Caco-2 (cell line): ENCODE results near the gene PRDM8. TPM values are rescaled to one million over a fixed set of nuclear protein-coding genes. Genes with fewer than 3 reads are reported as not detected.

Experiments used
- BruUV-seq: library from RNA; stranded (reverse); fragments of 400-500 nt; replicated peaks from 2 replicates; lab custom pipeline; 2021; lab: Mats Ljungman, UMichigan
- CTCF ChIA-PET: fragments of 300-600 bp; sonication (Branson Sonifier 250); formaldehyde crosslinking; loops from one replicate; lab custom pipeline; 2022; ENCODE audit warnings: antibody characterized with exemption; lab: Charles Lee
- POLR2A ChIA-PET: fragments of 300-600 bp; sonication (Branson Sonifier 250); formaldehyde crosslinking; loops from one replicate; lab custom pipeline; 2022; ENCODE audit warnings: antibody characterized with exemption; lab: Charles Lee
- DNase-seq, 2 experiments: peaks; one replicate each; pipeline versions ENCODE4 v3.0.0 to v3.0.0-alpha.2; 2020 to 2022
- H3K27me3 ChIP-seq: replicated peaks from 2 replicates; pipeline ENCODE4 v1.6.0; 2011; ENCODE audit warnings: low read length; ENCODE audit not compliant: control insufficient read depth, insufficient read depth
- H3K36me3 ChIP-seq: 2 replicates; pipeline ENCODE4 v1.5.1; 2011; ENCODE audit warnings: low read length; ENCODE audit not compliant: control insufficient read depth, insufficient read depth
- H3K4me1 ChIP-seq: fragments of 250-450 bp; sonication (Bioruptor Pico); 2 replicates; pipeline ENCODE4 v1.5.1; 2020; ENCODE audit warnings: mild to moderate bottlenecking
- H3K4me3 ChIP-seq: 2 replicates; pipeline ENCODE4 v1.5.1; 2011; ENCODE audit warnings: low read depth, mild to moderate bottlenecking, control low read depth, low read length
- H3K9me3 ChIP-seq: fragments of 250-450 bp; sonication (Bioruptor Pico); 2 replicates; pipeline ENCODE4 v1.5.1; 2020; ENCODE audit warnings: mild to moderate bottlenecking, moderate library complexity
- H3K27ac Mint-ChIP-seq: one replicate; pipeline ENCODE4 v1.8.0; 2022; ENCODE audit warnings: mixed read lengths; ENCODE audit not compliant: unreplicated experiment
- H3K27me3 Mint-ChIP-seq: one replicate; pipeline ENCODE4 v1.8.0; 2022; ENCODE audit warnings: mixed read lengths; ENCODE audit not compliant: insufficient read depth, unreplicated experiment
- H3K36me3 Mint-ChIP-seq: one replicate; pipeline ENCODE4 v1.8.0; 2022; ENCODE audit warnings: mild to moderate bottlenecking, mixed read lengths; ENCODE audit not compliant: insufficient read depth, unreplicated experiment
- H3K4me1 Mint-ChIP-seq: one replicate; pipeline ENCODE4 v1.8.0; 2022; ENCODE audit warnings: low read depth, mixed read lengths; ENCODE audit not compliant: unreplicated experiment
- H3K4me3 Mint-ChIP-seq: one replicate; pipeline ENCODE4 v1.8.0; 2022; ENCODE audit warnings: mild to moderate bottlenecking, moderate library complexity, mixed read lengths; ENCODE audit not compliant: unreplicated experiment
- H3K9me3 Mint-ChIP-seq: one replicate; pipeline ENCODE4 v1.8.0; 2022; ENCODE audit warnings: mixed read lengths; ENCODE audit not compliant: unreplicated experiment
- CTCF ChIP-seq, 2 experiments: fragments of 200-600 bp in 1 of 2; IDR thresholded peaks; 1 replicate in 1 of 2; 2 replicates in 1 of 2; pipeline versions ENCODE4 v1.5.1 to v1.8.0; 2011 to 2022; ENCODE audit warnings: antibody characterized with exemption in 1 of 2, control low read depth in 1 of 2, inconsistent platforms in 1 of 2, low read depth in 1 of 2, low read length in 1 of 2, mild to moderate bottlenecking in 1 of 2, moderate library complexity in 1 of 2; ENCODE audit not compliant: insufficient read depth in 1 of 2, severe bottlenecking in 1 of 2, unreplicated experiment in 1 of 2
- intact Hi-C: fragments of 100-400 bp; cut with micrococcal nuclease; formaldehyde crosslinking; loops from one replicate; pipeline ENCODE4 v1.10.0; 2022; ENCODE audit not compliant: unreplicated experiment
- total RNA-seq: library from RNA; stranded (reverse); gene quantifications from 2 replicates; pipeline ENCODE4 v1.2.3, GENCODE V29; 2022

The PRDM8 gene
- total RNA-seq, 1 experiment from 2014 or later, result not detected

- H3K9me3 ChIP-seq, result no peaks in the 10 kb centered on the region
- no peak overlapping the region for H3K4me3 ChIP-seq
- POLR2A ChIA-PET, result no interaction called here
- CTCF ChIA-PET, result no interaction called here
- DNase-seq, result no peak
- no peaks in the 10 kb centered on the region for H3K36me3 ChIP-seq
- H3K36me3 Mint-ChIP-seq, result no peaks in the 10 kb centered on the region
- peaks cover 25% of the 10 kb centered on the region for H3K27me3 Mint-ChIP-seq
- no peaks in the 10 kb centered on the region for H3K4me1 Mint-ChIP-seq
- H3K4me1 ChIP-seq, result no peaks in the 10 kb centered on the region
- no peaks in the 10 kb centered on the region for H3K9me3 Mint-ChIP-seq
- H3K27ac Mint-ChIP-seq, result no peak overlapping the region
- no TSS peak for BruUV-seq
- no peaks in the 10 kb centered on the region for H3K27me3 ChIP-seq
- intact Hi-C loops, result no loop called here
- TF ChIP-seq CTCF (IDR thresholded peaks at IDR 0.05; ENCODE audit: insufficient read depth in 1 of 2, low read depth in 1 of 2, low read length in 1 of 2, severe bottlenecking in 1 of 2, unreplicated experiment in 1 of 2), result no peak
- H3K4me3 Mint-ChIP-seq, result no peak overlapping the region
Measured at GRCh38 chr4:80187677-80188076, 9.6 kb upstream of the PRDM8 start.

- H3K4me1 Mint-ChIP-seq, result no peaks in the 10 kb centered on the region
- ChIA-PET POLR2A (no interaction called here), CTCF (no interaction called here)
- no TSS peak for BruUV-seq
- H3K27ac Mint-ChIP-seq, result no peak overlapping the region
- peaks cover 21% of the 10 kb centered on the region for H3K27me3 Mint-ChIP-seq
- no peaks in the 10 kb centered on the region for H3K36me3 ChIP-seq
- H3K4me3 ChIP-seq, result no peak overlapping the region
- DNase-seq, result no peak
- no peak for TF ChIP-seq CTCF (IDR thresholded peaks at IDR 0.05; ENCODE audit: insufficient read depth in 1 of 2, low read depth in 1 of 2, low read length in 1 of 2, severe bottlenecking in 1 of 2, unreplicated experiment in 1 of 2)
- H3K4me1 ChIP-seq, result no peaks in the 10 kb centered on the region
- H3K9me3 Mint-ChIP-seq, result no peaks in the 10 kb centered on the region
- H3K36me3 Mint-ChIP-seq, result no peaks in the 10 kb centered on the region
- H3K4me3 Mint-ChIP-seq, result no peak overlapping the region
- no peaks in the 10 kb centered on the region for H3K27me3 ChIP-seq
- H3K9me3 ChIP-seq, result no peaks in the 10 kb centered on the region
- intact Hi-C loops, result no loop called here
Measured at GRCh38 chr4:80188457-80188800, 8.9 kb upstream of the PRDM8 start.

- no peak overlapping the region for H3K4me3 ChIP-seq
- TF ChIP-seq CTCF (IDR thresholded peaks at IDR 0.05; ENCODE audit: insufficient read depth in 1 of 2, low read depth in 1 of 2, low read length in 1 of 2, severe bottlenecking in 1 of 2, unreplicated experiment in 1 of 2), result no peak
- H3K27ac Mint-ChIP-seq, result no peak overlapping the region
- CTCF ChIA-PET, result no interaction called here
- no peaks in the 10 kb centered on the region for H3K36me3 ChIP-seq
- intact Hi-C loops, result no loop called here
- H3K27me3 ChIP-seq, result no peaks in the 10 kb centered on the region
- BruUV-seq, result no TSS peak
- no peaks in the 10 kb centered on the region for H3K4me1 ChIP-seq
- no peaks in the 10 kb centered on the region for H3K36me3 Mint-ChIP-seq
- H3K9me3 Mint-ChIP-seq, result no peaks in the 10 kb centered on the region
- POLR2A ChIA-PET, result no interaction called here
- H3K4me3 Mint-ChIP-seq, result no peak overlapping the region
- H3K27me3 Mint-ChIP-seq, result peaks cover 21% of the 10 kb centered on the region
- no peaks in the 10 kb centered on the region for H3K4me1 Mint-ChIP-seq
- no peak for DNase-seq
- H3K9me3 ChIP-seq, result no peaks in the 10 kb centered on the region
Measured at GRCh38 chr4:80188801-80189458, 8.4 kb upstream of the PRDM8 start.
